HG03558 (cell line): ENCODE measurements around the gene GRID1.
"Not testable (repeated sequence)": the region's sequence is repeated elsewhere in the genome, so short reads cannot be mapped to it uniquely, and the experiment has no call there.

Experiments
- ATAC-seq: cut with Tn5 transposase; IDR thresholded peaks from one replicate; pipeline ENCODE4 v1.9.1; 2021; ENCODE audit warnings: moderate number of reproducible peaks; ENCODE audit not compliant: unreplicated experiment; ENCODE audit errors: extremely low read depth

Gene GRID1

GRCh38 chr10:86392723-86393094 lies 26.1 kb upstream of the GRID1 start:
- peak; percentile 37 for ATAC-seq

- ATAC-seq: no peak
These were observed 25.6 kb upstream of the GRID1 start for GRCh38 chr10:86391986-86392722.

- ATAC-seq: no peak
These were observed 24.7 kb upstream of the GRID1 start for GRCh38 chr10:86391236-86391840.

- ATAC-seq: no peak
These were observed 23.9 kb upstream of the GRID1 start for GRCh38 chr10:86390337-86391120.

GRCh38 chr10:86389441-86390193 lies 23.0 kb upstream of the GRID1 start:
- peak; percentile 41 for ATAC-seq

- not testable (repeated sequence) for ATAC-seq
These were observed 22.5 kb upstream of the GRID1 start for GRCh38 chr10:86389109-86389440.

GRCh38 chr10:86388119-86388704 lies 21.6 kb upstream of the GRID1 start:
- ATAC-seq: no peak

GRCh38 chr10:86387178-86387794 lies 20.7 kb upstream of the GRID1 start:
- ATAC-seq: no peak

GRCh38 chr10:86385806-86386205 lies 19.2 kb upstream of the GRID1 start:
- ATAC-seq: no peak

- ATAC-seq: no peak
These were observed 11.2 kb upstream of the GRID1 start for GRCh38 chr10:86377797-86378146.

- ATAC-seq: peak; percentile 87
These were observed 10.5 kb upstream of the GRID1 start for GRCh38 chr10:86376852-86377796.

- ATAC-seq: no peak
These were observed 9.8 kb upstream of the GRID1 start for GRCh38 chr10:86376403-86376802.

- no peak for ATAC-seq
These were observed 8.6 kb upstream of the GRID1 start for GRCh38 chr10:86375204-86375603.

GRCh38 chr10:86374664-86375063 lies 8.1 kb upstream of the GRID1 start:
- ATAC-seq: no peak

GRCh38 chr10:86373828-86374227 lies 7.2 kb upstream of the GRID1 start:
- ATAC-seq: no peak

- no peak for ATAC-seq
These were observed 6.7 kb upstream of the GRID1 start for GRCh38 chr10:86373251-86373650.

GRCh38 chr10:86372784-86373239 lies 6.2 kb upstream of the GRID1 start:
- ATAC-seq: no peak

GRCh38 chr10:86372119-86372783 lies 5.7 kb upstream of the GRID1 start:
- ATAC-seq: no peak
